A673 (cell line): ENCODE results near the gene CLSTN1. TPM values are rescaled to one million over a fixed set of nuclear protein-coding genes. Genes with fewer than 3 reads are reported as not detected.

Experiments
- BruUV-seq: library from RNA; stranded (reverse); fragments of 400-500 nt; replicated peaks from 2 replicates; lab custom pipeline; 2021; lab: Mats Ljungman, UMichigan
- CTCF ChIA-PET: fragments of 300-600 bp; sonication (Branson Sonifier 250); formaldehyde crosslinking; loops from one replicate; lab custom pipeline; 2022; ENCODE audit warnings: antibody characterized with exemption; lab: Charles Lee
- POLR2A ChIA-PET: fragments of 300-600 bp; sonication (Branson Sonifier 250); formaldehyde crosslinking; loops from one replicate; lab custom pipeline; 2022; ENCODE audit warnings: antibody characterized with exemption; ENCODE audit not compliant: low non-redundant PET; lab: Charles Lee
- DNase-seq: peaks from one replicate; pipeline ENCODE4 v3.0.0-alpha.2; 2015; ENCODE audit warnings: low spot score
- H3K27ac ChIP-seq: fragments of 200-600 bp; sonication (generic); 2 replicates; pipeline ENCODE4 v1.5.1; 2016; ENCODE audit warnings: mixed run types, low read depth, mild to moderate bottlenecking, mixed read lengths, antibody characterized with exemption, low read length; ENCODE audit not compliant: poor library complexity, severe bottlenecking
- H3K27me3 ChIP-seq: fragments of 200-600 bp; sonication (generic); replicated peaks from 2 replicates; pipeline ENCODE4 v1.6.1; 2017; ENCODE audit warnings: mixed run types, low read depth, mild to moderate bottlenecking, mixed read lengths, antibody characterized with exemption, low read length; ENCODE audit not compliant: insufficient read depth, poor library complexity
- H3K36me3 ChIP-seq: fragments of 200-600 bp; sonication (generic); 2 replicates; pipeline ENCODE4 v1.6.1; 2016; ENCODE audit warnings: mixed run types, mild to moderate bottlenecking, mixed read lengths, antibody characterized with exemption, low read length; ENCODE audit not compliant: insufficient read depth, poor library complexity, severe bottlenecking
- H3K4me1 ChIP-seq: fragments of 200-600 bp; sonication (generic); 2 replicates; pipeline ENCODE4 v1.6.1; 2017; ENCODE audit warnings: mixed run types, mild to moderate bottlenecking, mixed read lengths, antibody characterized with exemption, low read length; ENCODE audit not compliant: insufficient read depth, poor library complexity, severe bottlenecking
- H3K4me3 ChIP-seq: fragments of 200-600 bp; sonication (generic); 2 replicates; pipeline ENCODE4 v1.5.1; 2016; ENCODE audit warnings: low read depth, mixed run types, mild to moderate bottlenecking, mixed read lengths, low read length; ENCODE audit not compliant: poor library complexity, severe bottlenecking
- H3K9me3 ChIP-seq: fragments of 200-600 bp; sonication (generic); 2 replicates; pipeline ENCODE4 v1.6.1; 2016; ENCODE audit warnings: mixed run types, low read depth, mild to moderate bottlenecking, mixed read lengths, antibody characterized with exemption, low read length; ENCODE audit not compliant: poor library complexity, severe bottlenecking
- CTCF ChIP-seq: fragments of 300-800, 200-600 bp; sonication (generic); conservative IDR thresholded peaks from 2 replicates; pipeline ENCODE4 v1.5.1; 2017; ENCODE audit warnings: low read depth, mild to moderate bottlenecking, antibody characterized with exemption, low read length, moderate library complexity, mixed read lengths
- EZH2 ChIP-seq: fragments of 200-600 bp; sonication (generic); IDR thresholded peaks from 2 replicates; pipeline ENCODE4 v1.6.1; 2017; ENCODE audit warnings: borderline replicate concordance, low read depth, mild to moderate bottlenecking, mixed read lengths, antibody characterized with exemption, low read length; ENCODE audit not compliant: poor library complexity, severe bottlenecking
- intact Hi-C: fragments of 100-400 bp; cut with micrococcal nuclease; formaldehyde crosslinking; loops from one replicate; pipeline ENCODE4 v1.10.0; 2022; ENCODE audit not compliant: unreplicated experiment
- total RNA-seq: library from RNA; stranded (reverse); gene quantifications from 2 replicates; pipeline ENCODE4 v1.2.3, GENCODE V29; 2021

Gene CLSTN1
- total RNA-seq, 1 experiment from 2014 or later = 77.4 TPM

GRCh38 chr1:9724706-9725476 is 98.9 kb downstream of the CLSTN1 start:
- TF ChIP-seq CTCF (peak; percentile 86), EZH2 (no peak)
- DNase-seq = peak; percentile 64
- Histone ChIP-seq H3K4me1 (no peaks in the 10 kb centered on the region), H3K27ac (no peak overlapping the region), H3K9me3 (no peaks in the 10 kb centered on the region), H3K36me3 (peaks cover 6% of the 10 kb centered on the region), H3K4me3 (no peak overlapping the region), H3K27me3 (no peaks in the 10 kb centered on the region)
- POLR2A ChIA-PET = no interaction called here
- BruUV-seq = no TSS peak
- CTCF ChIA-PET = interaction anchor here (0.6 kb wide), 1 partner anchor 138 kb away, joined by 3 read pairs; no protein-coding TSS in a partner anchor
- intact Hi-C loops = no loop called here

GRCh38 chr1:9723926-9724325 is 99.8 kb downstream of the CLSTN1 start:
- intact Hi-C loops = no loop called here
- POLR2A ChIA-PET = no interaction called here
- no peak overlapping the region for H3K27ac ChIP-seq
- H3K27me3 ChIP-seq = no peaks in the 10 kb centered on the region
- no peak overlapping the region for H3K4me3 ChIP-seq
- H3K4me1 ChIP-seq = peaks cover 6% of the 10 kb centered on the region
- no peak for TF ChIP-seq EZH2
- TF ChIP-seq CTCF = no peak
- CTCF ChIA-PET = interaction anchor here (0.6 kb wide), 1 partner anchor 139 kb away, joined by 3 read pairs; no protein-coding TSS in a partner anchor
- no peak for DNase-seq
- H3K36me3 ChIP-seq = no peaks in the 10 kb centered on the region
- no peaks in the 10 kb centered on the region for H3K9me3 ChIP-seq
- BruUV-seq = no TSS peak

- Histone ChIP-seq H3K27me3 (no peaks in the 10 kb centered on the region), H3K36me3 (no peaks in the 10 kb centered on the region), H3K4me1 (peaks cover 9% of the 10 kb centered on the region), H3K4me3 (no peak overlapping the region), H3K27ac (no peak overlapping the region), H3K9me3 (no peaks in the 10 kb centered on the region)
- POLR2A ChIA-PET = no interaction called here
- BruUV-seq = no TSS peak
- no peak for DNase-seq
- CTCF ChIA-PET = no interaction called here
- TF ChIP-seq EZH2 (no peak), CTCF (no peak)
- intact Hi-C loops = no loop called here
Observed at GRCh38 chr1:9723068-9723805, 100.5 kb downstream of the CLSTN1 start.
